GM21447 (cell line): ENCODE data around the gene DCXR.

Experiments
- ATAC-seq: cut with Tn5 transposase; IDR thresholded peaks from one replicate; pipeline ENCODE4 v1.9.1; 2021; ENCODE audit not compliant: unreplicated experiment

The DCXR gene

GRCh38 chr17:82055023-82055964 is 17.8 kb upstream of the DCXR start:
- no peak for ATAC-seq

GRCh38 chr17:82054351-82055022 is 17.0 kb upstream of the DCXR start:
- no peak for ATAC-seq

GRCh38 chr17:82053556-82054263 is 16.2 kb upstream of the DCXR start:
- no peak for ATAC-seq

- ATAC-seq, result no peak
Measured at GRCh38 chr17:82053130-82053529, 15.6 kb upstream of the DCXR start.

- no peak for ATAC-seq
Measured at GRCh38 chr17:82052638-82053059, 15.2 kb upstream of the DCXR start.

- ATAC-seq, result peak; percentile 55
Measured at GRCh38 chr17:82051776-82052637, 14.5 kb upstream of the DCXR start, which contains the start of the genes GPS1 and RFNG. Gene GPS1, plus strand, starts transcription at chr17:82051898. Its CDS starts 34 bp downstream, at chr17:82051932. Gene RFNG, minus strand, starts transcription at chr17:82051811. Its CDS starts 45 bp downstream, at chr17:82051766.

- no peak for ATAC-seq
Measured at GRCh38 chr17:82050761-82051641, 13.5 kb upstream of the DCXR start.

- no peak for ATAC-seq
Measured at GRCh38 chr17:82050152-82050760, 12.8 kb upstream of the DCXR start.

- no peak for ATAC-seq
Measured at GRCh38 chr17:82049521-82049971, 12.0 kb upstream of the DCXR start.

GRCh38 chr17:82049106-82049505 is 11.6 kb upstream of the DCXR start:
- ATAC-seq, result no peak

GRCh38 chr17:82048571-82048971 is 11.1 kb upstream of the DCXR start:
- no peak for ATAC-seq

GRCh38 chr17:82047914-82048570 is 10.5 kb upstream of the DCXR start:
- no peak for ATAC-seq

- ATAC-seq, result no peak
Measured at GRCh38 chr17:82047379-82047778, 9.9 kb upstream of the DCXR start.

GRCh38 chr17:82046903-82047302 is 9.4 kb upstream of the DCXR start:
- ATAC-seq, result no peak

- no peak for ATAC-seq
Measured at GRCh38 chr17:82045936-82046484, 8.5 kb upstream of the DCXR start.

GRCh38 chr17:82043507-82043906 is 6.0 kb upstream of the DCXR start:
- ATAC-seq, result no peak

- ATAC-seq, result no peak
Measured at GRCh38 chr17:82042649-82043048, 5.2 kb upstream of the DCXR start.
